D721Med (cell line): ENCODE data around the gene PRKACB.
"Not testable (repeated sequence)": the region's sequence is repeated elsewhere in the genome, so short reads cannot be mapped to it uniquely, and the experiment has no call there.

Source experiments
- DNase-seq: peaks from one replicate; pipeline ENCODE4 v3.0.0; 2011; ENCODE audit warnings: low spot score; ENCODE audit not compliant: insufficient read length
- FAIRE-seq: peaks from 2 replicates; lab custom pipeline; 2011; peaks lifted over from hg19 to GRCh38; lab: Jason Lieb, UNC
- CTCF ChIP-seq: IDR thresholded peaks from 2 replicates; pipeline ENCODE4 v1.5.1; 2012; ENCODE audit warnings: mild to moderate bottlenecking, control low read depth; ENCODE audit not compliant: insufficient read depth; ENCODE audit errors: missing control alignments

Gene PRKACB

GRCh38 chr1:84217239-84217638 lies 73.2 kb downstream of the PRKACB start:
- DNase-seq (no peak), FAIRE-seq (no peak)
- TF ChIP-seq CTCF: no peak

- FAIRE-seq (no peak), DNase-seq (no peak)
- no peak for TF ChIP-seq CTCF
These were observed 79.8 kb downstream of the PRKACB start for GRCh38 chr1:84223751-84224432.

- FAIRE-seq: no peak
- DNase-seq: no peak
- TF ChIP-seq CTCF: no peak
These were observed 80.8 kb downstream of the PRKACB start for GRCh38 chr1:84224905-84225304.

GRCh38 chr1:84225646-84226045 lies 81.6 kb downstream of the PRKACB start:
- no peak for DNase-seq
- TF ChIP-seq CTCF: no peak
- FAIRE-seq: no peak

- FAIRE-seq, DNase-seq: not testable (repeated sequence)
These were observed 88.6 kb downstream of the PRKACB start for GRCh38 chr1:84232676-84233075.

GRCh38 chr1:84236256-84236655 lies 92.2 kb downstream of the PRKACB start:
- no peak for DNase-seq
- TF ChIP-seq CTCF: no peak
- no peak for FAIRE-seq

GRCh38 chr1:84242641-84243040 lies 98.6 kb downstream of the PRKACB start:
- FAIRE-seq: no peak

More at GRCh38 chr1:84242641-84243040, 98.6 kb downstream of the PRKACB start:
- no peak for TF ChIP-seq CTCF
- DNase-seq: no peak
